GM12872 (cell line): Measurements from ENCODE around the gene MARCHF6.

ENCODE experiments used
- CTCF ChIP-seq: IDR thresholded peaks from 3 replicates; pipeline ENCODE4 v1.5.1; 2011; ENCODE audit warnings: low read depth, mild to moderate bottlenecking, low read length, moderate library complexity; ENCODE audit not compliant: insufficient read depth

Gene MARCHF6

GRCh38 chr5:10320793-10321192 is 32.7 kb upstream of the MARCHF6 start:
- no peak for TF ChIP-seq CTCF

DNA sequence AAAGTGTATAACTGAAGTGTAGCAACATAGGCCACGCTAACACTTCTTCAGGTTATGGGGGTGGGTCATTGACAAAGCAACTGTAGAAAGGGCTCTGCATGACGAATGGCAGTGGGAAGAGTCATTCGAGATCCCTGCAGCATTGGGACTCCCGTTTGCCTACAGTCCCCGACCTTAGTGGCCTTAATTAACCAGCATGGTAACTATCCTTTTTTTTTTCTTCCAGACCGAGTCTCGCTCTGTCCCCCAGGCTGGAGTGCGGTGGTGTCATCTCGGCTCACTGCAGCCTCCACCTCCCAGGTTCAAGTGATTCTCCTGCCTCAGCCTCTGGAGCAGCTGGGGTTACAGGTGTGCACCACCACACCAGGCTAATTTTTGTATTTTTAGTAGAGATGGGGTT is 31.6 kb upstream of the MARCHF6 start:
- no peak for TF ChIP-seq CTCF

GRCh38 chr5:10323588-10324488 is 29.7 kb upstream of the MARCHF6 start:
- no peak for TF ChIP-seq CTCF

- TF ChIP-seq CTCF: no peak
Measured at GRCh38 chr5:10324518-10325370, 28.8 kb upstream of the MARCHF6 start.

GRCh38 chr5:10328323-10328722 is 25.2 kb upstream of the MARCHF6 start:
- TF ChIP-seq CTCF: no peak

- no peak for TF ChIP-seq CTCF
Measured at GRCh38 chr5:10329446-10329819, 24.1 kb upstream of the MARCHF6 start.

GRCh38 chr5:10329820-10330481 is 23.5 kb upstream of the MARCHF6 start:
- no peak for TF ChIP-seq CTCF
